BLaER1 treated with 17β-estradiol and CSF1 and Interleukin-3, amounts not matched to agents 10 nM and 100 nM (cell line): ENCODE results near the gene CRLF1.
A peak's percentile ranks its signal among the peaks of the same experiment; 100 is the strongest.

Source experiments
- H3K27ac ChIP-seq, 11 experiments: shearing (Covaris generic); formaldehyde crosslinking; 2 replicates each; pipeline ENCODE4 v1.8.1; 2022
- H3K27me3 ChIP-seq, 11 experiments: shearing (Covaris generic); formaldehyde crosslinking; 2 replicates each; pipeline ENCODE4 v1.8.1; 2022
- H3K36me3 ChIP-seq, 11 experiments: shearing (Covaris generic); formaldehyde crosslinking; 2 replicates each; pipeline ENCODE4 v1.8.1; 2022
- H3K4me1 ChIP-seq, 10 experiments: shearing (Covaris generic); formaldehyde crosslinking; 2 replicates each; pipeline ENCODE4 v1.8.1; 2022
- H3K4me2 ChIP-seq, 11 experiments: shearing (Covaris generic); formaldehyde crosslinking; 2 replicates each; pipeline ENCODE4 v1.8.1; 2022
- H3K4me3 ChIP-seq, 10 experiments: shearing (Covaris generic); formaldehyde crosslinking; 2 replicates each; pipeline ENCODE4 v1.8.1; 2022
- H3K9ac ChIP-seq, 11 experiments: shearing (Covaris generic); formaldehyde crosslinking; 2 replicates each; pipeline ENCODE4 v1.8.1; 2022
- H3K9me3 ChIP-seq, 11 experiments: shearing (Covaris generic); formaldehyde crosslinking; replicated peaks in 1 of 11; 2 replicates each; pipeline ENCODE4 v1.8.1; 2022
- H4K20me1 ChIP-seq, 11 experiments: shearing (Covaris generic); formaldehyde crosslinking; 2 replicates each; pipeline ENCODE4 v1.8.1; 2022
- Cebpa-rat ChIP-seq, 11 experiments: shearing (Covaris generic); IDR thresholded peaks; 2 replicates each; pipeline ENCODE4 v1.8.1; 2022

The CRLF1 gene

DNA sequence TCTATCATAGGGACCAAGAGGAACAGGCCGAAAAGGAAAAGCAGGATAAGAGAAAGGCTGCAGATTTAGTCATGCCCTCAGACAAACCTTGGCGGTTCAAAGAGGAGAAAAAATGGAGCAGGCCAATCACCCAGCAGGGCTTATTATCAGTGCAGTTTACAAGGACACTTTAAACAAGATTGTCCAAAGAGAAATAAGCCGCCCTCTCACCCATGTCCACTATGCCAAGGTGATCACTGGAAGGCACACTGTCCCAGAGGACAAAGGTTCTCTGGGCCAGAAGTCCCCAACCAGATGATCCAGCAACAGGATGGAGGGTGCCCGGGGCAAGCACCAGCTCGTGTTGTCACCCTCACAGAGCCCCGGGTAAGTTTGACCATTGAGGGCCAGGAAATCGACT, 26.3 kb downstream of the CRLF1 start:
- H3K27ac ChIP-seq, result no peak overlapping the region
- H3K9me3 ChIP-seq, result no peaks in the 10 kb centered on the region
- H3K9ac ChIP-seq, result no peak overlapping the region
- H3K36me3 ChIP-seq, result peaks cover 25 to 34% (median 31%) of the 10 kb centered on the region in 11 experiments
- peaks cover 13 to 44% (median 25%) of the 10 kb centered on the region in 11 experiments; a peak in 21 of 22 replicates for H4K20me1 ChIP-seq
- H3K4me3 ChIP-seq, result no peak overlapping the region
- no peak overlapping the region for H3K4me2 ChIP-seq
- no peak for TF ChIP-seq Cebpa-rat (IDR thresholded peaks at IDR 0.05)
- peaks cover 4 to 23% (median 15%) of the 10 kb centered on the region in 10 experiments for H3K4me1 ChIP-seq
- H3K27me3 ChIP-seq, result no peaks in the 10 kb centered on the region

DNA sequence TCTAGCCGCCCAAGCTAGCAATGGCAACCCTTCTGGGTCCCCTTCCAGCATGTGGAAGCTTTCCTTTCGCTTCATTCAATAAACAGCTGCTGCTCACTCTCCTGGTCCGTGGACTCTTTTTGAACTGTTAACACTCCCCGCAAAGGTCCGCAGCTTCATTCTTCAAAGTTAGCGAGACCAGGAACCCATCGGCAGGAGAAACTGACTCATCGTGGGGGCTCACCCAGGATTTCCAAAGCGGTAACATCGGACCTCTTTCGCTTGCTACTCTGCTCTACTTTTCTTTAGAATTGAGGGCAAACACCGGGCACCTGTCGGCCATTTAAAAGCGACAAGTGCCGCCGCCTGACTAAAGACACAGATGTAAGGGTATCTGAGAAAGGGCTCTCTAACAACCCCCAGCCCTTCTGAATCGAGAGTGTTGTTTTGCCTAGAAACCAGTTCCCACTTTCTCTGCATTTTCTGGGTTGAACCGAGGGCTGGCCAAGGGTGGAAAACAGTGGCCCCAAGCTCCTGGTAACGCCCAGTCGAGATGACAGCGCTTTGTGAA, 29.2 kb downstream of the CRLF1 start:
- Histone ChIP-seq H3K27me3 (no peaks in the 10 kb centered on the region), H3K4me2 (no peak overlapping the region), H3K4me3 (no peak overlapping the region), H3K4me1 (peaks cover 14 to 31% (median 27%) of the 10 kb centered on the region in 10 experiments), H3K27ac (no peak overlapping the region), H3K9ac (no peak overlapping the region), H3K9me3 (no peaks in the 10 kb centered on the region), H3K36me3 (peaks cover 51 to 60% (median 57%) of the 10 kb centered on the region in 11 experiments), H4K20me1 (peaks cover 39 to 73% (median 54%) of the 10 kb centered on the region in 11 experiments)
- TF ChIP-seq Cebpa-rat (IDR thresholded peaks at IDR 0.05), result no peak

DNA sequence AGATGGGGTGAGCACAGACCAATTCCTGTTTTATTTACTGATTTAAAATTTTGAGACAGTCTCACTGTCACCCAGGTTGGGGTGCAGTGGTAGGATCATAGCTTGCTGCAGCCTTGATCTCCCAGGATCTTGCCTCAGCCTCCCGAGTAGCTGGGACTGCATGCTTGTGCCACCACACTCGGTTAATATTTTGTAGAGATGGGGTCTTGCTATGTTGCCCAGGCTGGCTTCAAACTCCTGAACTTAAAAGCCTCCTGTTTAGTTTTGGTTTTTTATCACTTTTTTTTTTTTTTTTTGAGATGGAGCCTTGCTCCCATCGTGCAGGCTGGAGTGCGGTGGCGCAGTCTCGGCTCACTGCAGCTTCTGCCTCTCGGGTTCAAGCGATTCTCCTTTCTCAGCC, 30.2 kb downstream of the CRLF1 start:
- Histone ChIP-seq H3K27me3 (no peaks in the 10 kb centered on the region), H3K9me3 (no peaks in the 10 kb centered on the region), H4K20me1 (peaks cover 42 to 76% (median 58%) of the 10 kb centered on the region in 11 experiments), H3K36me3 (peaks cover 51 to 60% (median 57%) of the 10 kb centered on the region in 11 experiments), H3K9ac (no peak overlapping the region), H3K4me3 (no peak overlapping the region), H3K4me1 (peaks cover 14 to 31% (median 27%) of the 10 kb centered on the region in 10 experiments), H3K27ac (no peak overlapping the region), H3K4me2 (no peak overlapping the region)
- no peak for TF ChIP-seq Cebpa-rat (IDR thresholded peaks at IDR 0.05)

DNA sequence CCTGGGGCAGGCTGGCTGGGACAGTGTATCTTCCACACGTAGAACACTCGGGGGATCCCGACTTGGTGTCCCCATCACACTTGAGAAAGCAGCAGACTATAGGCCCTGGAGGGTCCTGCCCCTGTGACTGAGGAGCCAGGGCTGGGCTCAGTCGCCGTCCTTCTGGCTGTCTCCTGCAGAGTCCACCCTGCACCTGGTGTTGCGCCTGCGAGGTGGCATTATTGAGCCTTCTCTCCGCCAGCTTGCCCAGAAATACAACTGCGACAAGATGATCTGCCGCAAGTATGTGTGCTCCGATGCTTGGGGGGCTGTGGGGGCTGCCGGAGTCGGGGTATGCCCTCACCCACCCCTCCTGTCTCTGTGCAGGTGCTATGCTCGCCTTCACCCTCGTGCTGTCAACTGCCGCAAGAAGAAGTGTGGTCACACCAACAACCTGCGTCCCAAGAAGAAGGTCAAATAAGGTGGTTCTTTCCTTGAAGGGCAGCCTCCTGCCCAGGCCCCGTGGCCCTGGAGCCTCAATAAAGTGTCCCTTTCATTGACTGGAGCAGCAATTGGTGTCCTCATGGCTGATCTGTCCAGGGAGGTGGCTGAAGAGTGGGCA, 31.8 kb downstream of the CRLF1 start:
- H3K36me3 ChIP-seq, result peaks cover 51 to 68% (median 61%) of the 10 kb centered on the region in 11 experiments
- peaks cover 42 to 76% (median 58%) of the 10 kb centered on the region in 11 experiments for H4K20me1 ChIP-seq
- no peaks in the 10 kb centered on the region for H3K27me3 ChIP-seq
- H3K9ac ChIP-seq, result peak overlapping the region in 7 of 11 experiments; percentile 3 to 98 (median 95); a peak in 10 of 22 replicates
- H3K9me3 ChIP-seq, result no peaks in the 10 kb centered on the region
- H3K27ac ChIP-seq, result peak overlapping the region in 1 of 11 experiments; percentile 9; a peak in 3 of 22 replicates
- peaks cover 14 to 39% (median 33%) of the 10 kb centered on the region in 10 experiments for H3K4me1 ChIP-seq
- no peak for TF ChIP-seq Cebpa-rat (IDR thresholded peaks at IDR 0.05)
- H3K4me2 ChIP-seq, result peak overlapping the region in 9 of 11 experiments; percentile 0 to 99 (median 93); a peak in 11 of 22 replicates
- peak overlapping the region in 1 of 10 experiments; percentile 89; a peak in 1 of 20 replicates for H3K4me3 ChIP-seq

DNA sequence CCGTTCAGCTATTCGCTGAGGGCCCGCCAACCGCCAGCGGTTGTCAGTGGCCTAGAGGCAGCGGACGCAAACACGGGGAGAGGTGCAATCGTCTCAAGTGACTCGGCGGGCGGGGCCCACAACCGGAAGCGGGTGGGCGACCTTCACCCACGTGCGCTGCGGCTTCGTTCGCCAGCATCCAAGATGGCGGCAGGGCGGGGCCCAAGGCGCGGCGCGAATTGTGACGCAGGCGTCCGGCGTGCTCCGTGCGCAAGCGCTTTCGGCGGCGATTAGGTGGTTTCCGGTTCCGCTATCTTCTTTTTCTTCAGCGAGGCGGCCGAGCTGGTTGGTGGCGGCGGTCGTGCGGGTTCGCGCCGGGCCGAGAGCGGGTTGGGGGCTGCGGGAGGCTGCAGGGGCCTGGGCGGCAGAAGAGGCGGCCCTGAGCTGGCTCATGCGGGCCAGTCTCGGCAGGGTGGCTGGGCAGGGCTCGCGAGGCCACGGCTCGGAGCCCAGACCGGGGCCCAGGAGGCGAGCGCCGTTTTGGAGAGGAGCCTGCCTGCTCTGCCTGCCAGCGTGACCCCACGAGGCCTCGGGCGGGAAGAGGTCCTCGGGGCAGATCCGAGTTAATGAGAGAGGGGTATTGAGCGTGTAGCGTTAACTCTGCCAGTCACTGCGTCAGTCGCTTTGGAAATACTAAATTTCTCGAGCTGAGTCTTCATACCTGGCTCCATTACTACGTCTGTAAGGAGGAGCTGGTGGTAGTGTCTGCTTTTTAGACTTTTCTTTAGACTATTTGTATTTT, 34.8 kb downstream of the CRLF1 start, which contains the start of gene UBA52:
Gene UBA52, plus strand, starts transcription at position 294 of the 781 bp plus-strand sequence. CDS start 1,444 bp downstream, outside the sequence.
- peaks cover 66 to 81% (median 76%) of the 10 kb centered on the region in 11 experiments for H3K36me3 ChIP-seq
- TF ChIP-seq Cebpa-rat (IDR thresholded peaks at IDR 0.05), result no peak
- H3K9me3 ChIP-seq, result no peaks in the 10 kb centered on the region
- peak within 1 kb of the TSS; percentile 88 to 99 (median 97) for H3K4me2 ChIP-seq
- H3K27me3 ChIP-seq, result no peaks in the 10 kb centered on the region
- peaks cover 42 to 51% (median 50%) of the 10 kb centered on the region in 11 experiments for H4K20me1 ChIP-seq
- peak within 1 kb of the TSS; percentile 89 to 97 (median 92) for H3K27ac ChIP-seq
- H3K4me3 ChIP-seq, result peak within 1 kb of the TSS; percentile 84 to 98 (median 92)
- H3K9ac ChIP-seq, result peak within 1 kb of the TSS; percentile 93 to 99 (median 96)
- peaks cover 14 to 39% (median 33%) of the 10 kb centered on the region in 10 experiments for H3K4me1 ChIP-seq

DNA sequence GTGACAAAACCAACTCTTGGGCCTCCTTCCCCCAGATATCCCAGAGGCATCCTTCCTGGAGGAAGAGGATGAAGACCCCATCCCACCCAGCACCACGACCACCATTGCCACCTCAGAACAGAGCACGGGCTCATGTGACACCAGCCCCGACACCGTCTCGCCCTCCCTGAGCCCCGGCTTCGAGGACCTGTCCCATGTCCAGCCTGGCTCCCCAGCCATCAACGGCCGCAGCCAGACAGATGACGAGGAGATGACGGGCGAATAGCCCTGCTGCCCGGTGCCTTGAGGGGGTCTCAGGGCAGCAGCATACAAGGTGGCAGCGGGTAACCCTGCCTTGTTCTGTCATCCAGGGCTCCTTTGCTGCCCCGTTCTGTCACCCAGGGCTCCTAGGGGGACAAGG, 38.2 kb downstream of the CRLF1 start:
- Histone ChIP-seq H3K36me3 (peaks cover 66 to 81% (median 76%) of the 10 kb centered on the region in 11 experiments), H3K4me2 (no peak overlapping the region), H4K20me1 (peaks cover 11 to 19% (median 16%) of the 10 kb centered on the region in 11 experiments; a peak in 21 of 22 replicates), H3K4me1 (peaks cover 9 to 18% (median 16%) of the 10 kb centered on the region in 10 experiments), H3K27me3 (no peaks in the 10 kb centered on the region), H3K4me3 (no peak overlapping the region), H3K27ac (no peak overlapping the region), H3K9ac (no peak overlapping the region), H3K9me3 (no peaks in the 10 kb centered on the region)
- TF ChIP-seq Cebpa-rat (IDR thresholded peaks at IDR 0.05), result no peak

DNA sequence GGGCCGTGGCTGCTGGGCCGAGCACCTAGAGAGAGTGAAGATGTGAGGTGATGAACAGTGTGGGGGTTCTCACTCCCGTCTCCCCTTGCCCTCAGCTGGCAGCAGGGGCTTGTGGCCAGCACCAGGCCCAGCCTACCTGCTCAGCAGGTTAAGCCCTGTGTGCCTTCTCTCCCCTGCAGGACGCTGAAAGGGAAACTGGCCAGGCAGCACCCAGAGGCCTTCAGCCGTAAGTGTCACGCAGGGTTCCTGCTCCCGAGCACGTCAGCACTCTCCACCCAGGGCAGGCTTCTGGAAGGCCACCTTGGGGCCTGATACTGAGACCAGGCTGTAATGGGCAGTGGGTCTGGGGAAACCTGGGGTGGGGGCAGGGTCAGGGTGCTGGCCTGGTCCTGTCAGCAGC, 39.6 kb downstream of the CRLF1 start:
- no peak overlapping the region for H3K4me2 ChIP-seq
- peaks cover 0 to 11% (median 2%) of the 10 kb centered on the region in 11 experiments; a peak in 12 of 22 replicates for H4K20me1 ChIP-seq
- H3K27ac ChIP-seq, result no peak overlapping the region
- peaks cover 77 to 86% (median 82%) of the 10 kb centered on the region in 11 experiments for H3K36me3 ChIP-seq
- H3K9ac ChIP-seq, result 0 out of 22 replicates have a peak overlapping the region, but pooled peaks of 1 of the 11 experiments have one; percentile 2
- H3K4me1 ChIP-seq, result peaks cover 0 to 9% (median 6%) of the 10 kb centered on the region in 10 experiments; a peak in 14 of 20 replicates
- no peaks in the 10 kb centered on the region for H3K27me3 ChIP-seq
- no peak overlapping the region for H3K4me3 ChIP-seq
- no peak for TF ChIP-seq Cebpa-rat (IDR thresholded peaks at IDR 0.05)
- H3K9me3 ChIP-seq, result no peaks in the 10 kb centered on the region

DNA sequence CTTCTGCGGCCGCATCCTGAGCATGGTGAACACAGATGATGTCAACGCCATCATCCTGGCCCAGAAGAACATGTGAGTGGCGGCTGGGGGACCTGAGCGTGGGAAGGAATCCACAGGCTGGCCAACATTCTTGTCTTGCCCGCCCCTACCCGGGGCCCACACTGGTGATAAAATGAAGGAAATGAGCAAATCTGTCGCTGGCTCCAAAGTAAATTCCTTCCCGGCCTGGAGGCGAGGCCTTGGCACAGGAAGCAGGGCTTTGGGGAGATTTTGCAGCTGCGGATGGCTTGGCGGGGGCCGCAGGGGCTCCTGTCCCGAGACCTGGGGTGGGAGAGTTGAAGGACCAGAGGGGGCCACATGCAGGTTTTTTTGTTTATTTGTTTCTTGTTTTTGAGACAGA, 44.5 kb downstream of the CRLF1 start:
- no peaks in the 10 kb centered on the region for H3K9me3 ChIP-seq
- no peak for TF ChIP-seq Cebpa-rat (IDR thresholded peaks at IDR 0.05)
- H3K27ac ChIP-seq, result no peak overlapping the region
- peaks cover 13 to 20% (median 15%) of the 10 kb centered on the region in 10 experiments; a peak in 19 of 20 replicates for H3K4me1 ChIP-seq
- no peak overlapping the region for H3K4me3 ChIP-seq
- no peak overlapping the region for H3K4me2 ChIP-seq
- H4K20me1 ChIP-seq, result peaks cover 0 to 18% (median 5%) of the 10 kb centered on the region in 11 experiments; a peak in 9 of 22 replicates
- no peaks in the 10 kb centered on the region for H3K27me3 ChIP-seq
- no peak overlapping the region for H3K9ac ChIP-seq
- peaks cover 57 to 72% (median 65%) of the 10 kb centered on the region in 11 experiments for H3K36me3 ChIP-seq
